HG02571 (cell line): ENCODE data around the gene YBEY.
"Not testable (repeated sequence)": the region's sequence is repeated elsewhere in the genome, so short reads cannot be mapped to it uniquely, and the experiment has no call there.

ENCODE experiments used
- ATAC-seq: cut with Tn5 transposase; IDR thresholded peaks from one replicate; pipeline ENCODE4 v1.9.1; 2021; ENCODE audit warnings: mild to moderate bottlenecking, moderate library complexity; ENCODE audit not compliant: unreplicated experiment

The YBEY gene

DNA sequence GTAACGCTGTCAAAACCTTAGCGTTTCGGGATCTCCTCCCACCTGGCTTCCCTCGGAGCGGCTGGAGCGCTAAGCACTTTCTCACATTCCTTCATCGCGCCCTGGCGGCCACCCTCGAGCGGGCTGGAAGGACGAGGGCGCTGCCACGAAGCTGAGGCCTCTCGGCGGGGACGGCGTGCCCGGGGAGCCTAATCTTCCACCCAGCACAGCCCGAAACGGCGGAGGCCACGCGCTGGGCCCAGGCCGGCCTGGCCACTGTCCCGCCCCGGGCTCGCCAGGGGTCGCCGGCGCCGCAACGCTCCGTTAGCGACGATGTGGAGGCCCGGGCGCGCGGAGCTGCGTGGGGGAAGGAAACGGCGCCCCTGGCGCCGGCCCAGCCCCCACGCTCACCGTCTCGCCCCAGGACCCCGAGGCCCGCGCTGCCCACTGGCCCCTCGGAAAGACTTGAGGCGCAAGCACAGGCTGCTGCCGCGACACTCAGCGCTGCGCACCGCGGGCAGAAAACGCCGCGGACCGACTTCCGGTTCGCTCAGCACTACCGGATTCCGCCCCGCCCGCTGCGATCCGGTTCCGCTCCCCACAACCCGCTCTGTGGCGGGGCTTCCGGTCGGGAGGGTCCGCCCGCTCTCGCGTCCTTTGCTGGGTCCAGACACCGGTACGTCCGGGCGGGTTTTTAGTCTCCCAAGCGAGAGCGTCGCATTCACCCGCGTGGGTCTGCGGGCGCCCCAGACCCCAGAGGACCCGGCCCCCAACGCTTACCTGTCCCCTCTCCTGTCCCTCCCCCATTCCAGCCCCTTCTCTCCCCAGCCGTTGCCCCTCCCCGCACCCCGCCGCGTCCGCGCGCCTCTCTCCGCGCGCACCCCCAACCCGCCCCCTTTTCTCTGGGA, at the start of gene YBEY:
Gene YBEY (plus strand): TSS at position 582 of the 887 bp plus-strand sequence. CDS start 572 bp downstream, outside the sequence.
- peak; percentile 85 for ATAC-seq

GRCh38 chr21:46237474-46237873, 48.7 kb upstream of the YBEY start:
- ATAC-seq = no peak

- ATAC-seq = no peak
Measured at GRCh38 chr21:46239817-46240325, 46.3 kb upstream of the YBEY start.

DNA sequence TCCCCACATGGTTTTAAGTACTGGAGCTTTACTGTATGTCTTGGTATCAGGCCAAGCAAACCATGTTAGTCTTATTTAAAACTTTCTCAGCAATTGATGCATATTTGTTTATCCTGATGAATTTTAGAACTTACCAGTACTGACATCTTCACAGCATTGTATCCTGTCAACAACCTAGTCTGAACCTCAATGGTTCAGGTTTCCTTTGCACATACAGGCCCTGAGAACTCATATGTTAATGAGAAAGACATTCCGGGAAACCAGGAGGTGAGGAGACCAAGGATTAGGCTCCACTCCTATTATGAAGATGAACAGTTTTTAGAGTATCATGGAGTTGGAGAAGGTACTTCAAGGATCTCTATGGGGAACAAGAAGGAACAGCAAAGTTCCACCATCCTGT, 44.6 kb upstream of the YBEY start:
- ATAC-seq = not testable (repeated sequence)

DNA sequence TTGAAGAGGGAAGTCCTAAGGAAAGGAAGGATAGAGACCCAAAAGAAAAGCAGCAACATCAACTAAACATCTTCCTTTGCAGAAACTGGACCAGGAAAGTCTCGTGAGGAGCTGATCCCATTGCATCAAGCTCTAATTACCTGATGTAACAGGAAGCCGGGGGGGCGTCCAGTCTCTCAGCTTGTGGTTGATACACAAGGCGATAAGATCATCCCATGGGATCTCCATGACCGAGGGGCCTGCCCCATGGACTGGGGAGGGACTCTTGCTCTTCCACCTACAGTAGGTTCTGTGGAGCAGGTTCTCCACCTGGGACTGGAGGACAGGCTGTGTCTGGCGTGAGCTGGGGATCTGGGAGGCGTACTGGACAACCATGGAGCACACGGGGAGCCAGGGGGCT, 42.8 kb upstream of the YBEY start:
- ATAC-seq = no peak

DNA sequence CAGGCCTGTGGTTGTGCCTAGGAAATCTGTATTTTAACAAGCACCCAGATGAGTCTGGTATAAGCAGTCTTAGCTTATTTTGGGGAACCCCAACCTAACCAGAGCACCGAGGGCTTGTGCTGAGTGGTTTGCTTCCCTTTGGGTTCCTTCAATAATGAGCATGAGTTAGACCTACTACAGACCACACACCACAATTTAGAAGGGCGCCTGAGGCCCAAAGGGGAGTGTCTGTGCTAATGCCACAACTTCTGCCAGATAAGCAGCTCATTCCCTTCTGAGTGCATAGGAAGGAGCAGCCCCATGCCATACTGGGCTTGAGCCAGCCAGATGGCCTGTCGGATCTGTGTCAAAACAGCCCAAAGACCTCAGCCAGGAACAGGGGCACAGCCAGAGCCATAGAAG, 42.2 kb upstream of the YBEY start:
- ATAC-seq = no peak

DNA sequence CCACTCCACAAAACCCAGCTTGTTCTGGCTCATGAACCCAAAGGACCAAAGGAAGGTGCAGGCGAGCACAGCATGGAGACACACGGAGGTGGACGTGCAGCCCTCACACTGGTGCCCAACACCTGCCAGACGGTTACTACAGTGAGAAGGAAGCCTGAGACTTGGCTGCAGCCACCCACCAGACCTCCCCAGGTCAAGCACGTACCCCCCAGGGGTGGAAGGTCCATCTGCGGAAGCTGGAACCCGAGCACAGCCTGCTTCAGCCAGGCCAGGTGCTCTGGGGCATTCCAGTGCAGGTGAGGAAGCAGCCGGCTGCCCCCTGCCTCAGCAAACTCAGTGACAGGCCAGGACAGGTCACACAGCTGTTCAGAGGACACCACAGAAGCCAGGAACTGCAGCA, 41.5 kb upstream of the YBEY start:
- no peak for ATAC-seq

DNA sequence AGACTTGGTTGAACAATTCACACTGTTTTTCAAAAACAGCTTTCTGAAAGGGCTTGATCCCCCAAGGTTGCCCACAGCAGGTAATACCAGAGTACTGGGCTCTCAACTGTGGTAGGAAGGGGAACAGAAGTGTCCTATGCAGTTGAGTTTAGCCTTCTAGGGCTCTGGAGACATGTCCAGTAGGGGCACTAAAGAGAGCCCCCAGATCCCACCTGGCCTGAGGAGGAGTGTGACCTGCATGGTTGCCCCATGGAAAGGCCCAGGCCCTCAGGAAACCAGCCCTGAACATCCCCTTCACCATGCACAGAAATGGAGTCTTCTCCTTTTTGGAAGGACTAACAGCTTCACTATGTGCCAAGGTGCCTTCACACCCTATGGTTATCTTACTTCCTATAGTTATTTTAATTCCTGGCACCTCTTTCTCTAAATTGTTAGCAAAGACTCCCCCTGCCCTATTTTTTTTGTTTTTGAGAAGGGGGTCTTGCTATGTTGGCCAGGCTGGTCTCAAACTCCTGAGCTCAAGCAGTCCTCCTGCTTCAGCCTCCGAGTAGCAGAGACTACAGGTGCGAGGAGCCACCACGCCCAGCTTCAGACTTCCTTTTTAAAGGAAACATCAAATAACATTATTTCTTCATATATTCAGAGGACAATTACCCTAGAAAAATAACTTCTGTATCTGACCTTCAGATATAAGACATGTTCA, 40.8 kb upstream of the YBEY start:
- no peak for ATAC-seq

DNA sequence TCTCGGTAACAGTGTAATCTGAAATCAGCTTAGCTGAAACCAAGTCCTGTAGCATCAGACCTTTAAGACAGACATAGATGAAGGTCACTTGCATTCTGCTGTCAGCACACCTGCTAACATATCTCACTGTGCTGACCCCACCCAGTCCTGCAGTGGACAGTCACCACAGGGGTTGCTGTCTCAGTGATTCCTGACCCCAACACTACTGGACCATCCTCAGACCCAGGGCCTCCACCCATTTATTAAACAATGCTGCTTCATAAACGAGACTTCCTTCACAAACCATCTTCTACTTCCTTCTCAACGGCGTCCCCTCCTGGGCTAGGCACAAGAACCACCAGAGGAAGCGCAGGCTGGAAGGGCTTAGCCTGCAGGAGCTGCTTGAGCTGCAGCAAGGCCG, 39.8 kb upstream of the YBEY start:
- ATAC-seq = no peak

GRCh38 chr21:46247699-46248421, 38.3 kb upstream of the YBEY start:
- no peak for ATAC-seq

- ATAC-seq = no peak
Measured at GRCh38 chr21:46248422-46248782, 37.7 kb upstream of the YBEY start.

DNA sequence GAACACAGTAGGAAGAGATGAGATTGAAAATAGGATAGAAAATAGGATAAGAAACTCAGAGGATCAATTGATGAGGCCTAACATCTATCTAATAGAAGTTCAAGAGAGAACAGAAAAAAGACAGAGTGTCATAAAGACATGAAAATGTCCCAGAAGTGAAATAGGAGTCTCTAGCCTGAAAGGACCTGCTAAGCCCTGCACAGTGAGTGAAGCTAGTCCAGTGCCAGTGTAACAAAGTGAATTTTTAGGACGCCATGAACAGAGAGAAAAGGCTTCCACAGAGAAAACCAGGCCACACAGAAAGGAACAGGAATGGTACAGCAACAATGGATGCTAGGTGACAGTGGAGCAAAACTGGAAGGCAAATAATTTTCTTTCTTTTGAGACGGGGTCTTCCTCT, 37.3 kb upstream of the YBEY start:
- ATAC-seq = no peak

DNA sequence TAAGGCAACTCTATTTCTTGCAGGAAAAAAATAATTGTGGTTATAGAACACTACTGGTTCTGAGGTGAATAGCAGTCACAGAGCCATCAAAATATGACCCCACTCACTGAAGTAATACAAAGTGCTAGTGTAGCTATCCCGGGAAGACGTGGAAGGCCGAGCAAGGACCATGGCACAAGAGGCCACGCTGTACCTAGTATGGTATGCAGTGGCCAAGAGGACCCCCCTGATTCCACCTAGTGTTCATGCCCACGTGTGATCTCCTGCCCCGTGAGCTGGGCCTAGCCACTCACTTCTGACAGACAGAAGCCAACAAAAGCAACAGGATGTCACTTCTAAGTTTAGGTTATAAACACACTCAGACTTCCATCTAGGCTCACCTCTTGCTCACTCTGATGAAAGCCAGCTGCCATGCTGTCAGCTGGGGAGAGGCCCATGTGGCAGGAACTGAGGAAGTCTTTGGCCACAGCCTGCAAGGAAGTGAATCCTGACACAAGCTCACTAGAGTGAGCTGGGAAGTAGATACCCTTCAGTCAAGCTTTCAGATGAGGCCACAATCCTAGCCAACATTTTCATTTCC, 35.9 kb upstream of the YBEY start:
- ATAC-seq = no peak

- ATAC-seq = no peak
Measured at GRCh38 chr21:46252840-46253239, 33.3 kb upstream of the YBEY start.

GRCh38 chr21:46253610-46254124, 32.5 kb upstream of the YBEY start:
- ATAC-seq = no peak

DNA sequence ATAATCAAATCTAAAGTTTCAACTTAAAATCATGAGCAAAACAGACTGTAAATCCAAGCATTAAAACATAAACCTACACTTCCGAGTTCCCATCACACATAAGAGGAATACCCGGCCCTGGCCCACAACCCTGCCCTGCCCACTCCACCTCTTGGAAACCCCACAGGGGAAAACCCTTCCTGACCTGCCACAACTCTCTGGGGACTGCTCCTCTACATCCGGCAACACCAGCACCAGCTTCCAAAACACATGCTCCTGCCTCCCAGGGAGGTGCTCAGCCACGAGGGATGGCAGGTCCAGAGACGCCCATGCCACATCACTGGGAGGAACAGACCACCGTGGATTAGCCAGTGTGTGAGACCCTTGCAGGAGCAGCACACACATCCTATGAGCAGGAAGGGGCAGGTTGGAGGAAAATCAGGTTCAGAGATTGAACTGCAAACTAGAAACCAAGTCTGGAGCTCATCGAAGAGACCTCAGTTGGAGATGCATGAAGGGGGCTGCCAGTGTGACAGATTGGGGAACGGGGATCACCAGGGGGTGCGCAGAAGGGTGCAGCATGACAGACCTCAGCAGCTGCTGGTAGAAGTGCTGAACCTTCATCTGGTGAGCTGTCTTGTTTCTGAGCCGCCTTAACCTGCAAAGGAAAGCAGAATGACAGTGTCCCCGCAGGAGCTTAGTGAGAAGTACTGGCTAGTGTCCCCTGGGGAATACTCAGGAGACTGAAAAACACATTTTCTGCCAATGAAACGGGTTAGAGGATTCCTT, 31.8 kb upstream of the YBEY start:
- ATAC-seq = no peak

DNA sequence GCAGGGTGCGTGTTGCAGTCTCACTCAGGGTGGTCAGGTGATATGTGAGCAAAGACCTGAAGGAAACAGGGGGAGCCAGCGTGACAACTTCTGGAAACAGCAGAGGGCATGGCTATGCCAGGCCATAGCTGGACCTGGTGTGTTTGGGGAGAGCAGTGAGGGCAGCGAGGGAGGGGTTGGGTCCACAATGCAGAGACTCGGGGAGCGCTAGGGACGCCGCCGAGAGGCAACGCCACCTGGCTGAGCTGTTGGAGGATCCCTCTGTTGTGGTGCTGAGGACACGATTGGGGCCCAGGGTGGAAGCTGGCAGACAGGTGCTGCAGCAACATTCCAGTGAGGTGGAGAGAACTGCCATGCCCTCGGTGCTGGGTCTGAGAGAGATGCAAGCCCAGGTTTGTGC, 31.0 kb upstream of the YBEY start:
- no peak for ATAC-seq

- ATAC-seq = no peak
Measured at GRCh38 chr21:46255758-46256337, 30.3 kb upstream of the YBEY start.

GRCh38 chr21:46256501-46256994, 29.6 kb upstream of the YBEY start:
- no peak for ATAC-seq
